Measurements from ENCODE around the gene MAPK10. TPM values are rescaled to one million over a fixed set of nuclear protein-coding genes. Genes with fewer than 3 reads are reported as not detected.

MAPK10 gene
- total RNA-seq, 4 donors from 2014 or later: 1.7 to 8.6 (median 4.4) TPM

DNA sequence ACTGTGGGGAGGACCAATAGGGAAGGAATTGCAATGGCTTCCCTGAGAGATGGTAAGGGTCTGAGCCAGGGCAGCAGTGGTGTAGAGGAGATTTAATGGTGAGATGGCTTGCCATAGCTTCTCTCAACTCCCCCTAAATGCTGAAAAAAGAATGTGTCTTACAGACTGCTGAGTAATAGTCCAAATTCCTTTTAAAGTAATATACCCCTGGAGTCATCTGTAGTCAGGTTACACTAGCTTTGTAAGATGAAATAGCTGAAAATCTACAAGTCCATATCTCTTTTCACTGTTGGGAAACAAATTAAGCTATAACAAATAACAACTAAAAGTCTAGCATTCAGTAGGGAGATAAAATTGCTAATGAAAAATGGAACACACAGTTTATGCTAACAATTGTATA lies 33.5 kb downstream of the MAPK10 start:
- H3K4me1 ChIP-seq: peaks cover 0 to 9% (median 3%) of the 10 kb centered on the region in 3 donors
- H3K27me3 ChIP-seq: no peaks in the 10 kb centered on the region
- no peak overlapping the region for H3K27ac ChIP-seq
- H3K4me3 ChIP-seq: no peak overlapping the region
- TF ChIP-seq CTCF (IDR thresholded peaks at IDR 0.05) (no peak), POLR2A (IDR thresholded peaks at IDR 0.05) (no peak)
- H3K36me3 ChIP-seq: no peaks in the 10 kb centered on the region
- intact Hi-C loops (cut with DNase I): no loop called here
- no peaks in the 10 kb centered on the region for H3K9me3 ChIP-seq
- no peak for DNase-seq

GRCh38 chr4:86319390-86319789 lies 40.5 kb downstream of the MAPK10 start:
- TF ChIP-seq CTCF (IDR thresholded peaks at IDR 0.05): no peak
- TF ChIP-seq POLR2A (IDR thresholded peaks at IDR 0.05): no peak
- no peak overlapping the region for H3K4me3 ChIP-seq
- H3K36me3 ChIP-seq: no peaks in the 10 kb centered on the region
- intact Hi-C loops (cut with DNase I): no loop called here
- no peak overlapping the region for H3K27ac ChIP-seq
- no peaks in the 10 kb centered on the region for H3K4me1 ChIP-seq
- no peaks in the 10 kb centered on the region for H3K27me3 ChIP-seq
- H3K9me3 ChIP-seq: no peaks in the 10 kb centered on the region
- no peak for DNase-seq

DNA sequence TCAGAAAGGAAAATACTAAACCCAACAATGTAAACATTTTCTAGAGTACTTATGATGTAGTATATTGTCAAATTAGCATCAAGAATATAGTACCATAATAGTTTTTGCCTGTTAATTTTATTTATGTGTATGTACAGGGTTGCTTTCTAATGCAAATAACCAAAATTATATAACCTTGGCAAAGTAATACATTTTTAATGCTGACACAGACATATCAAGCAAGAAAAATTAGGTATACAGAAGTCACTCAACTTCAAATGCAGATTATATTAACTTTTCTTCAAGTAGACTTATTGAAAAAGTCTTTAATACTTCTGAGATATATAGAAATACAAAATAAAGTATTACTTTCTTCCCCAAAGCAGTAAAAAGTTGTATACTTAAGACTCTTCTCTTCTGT lies 44.3 kb downstream of the MAPK10 start:
- Histone ChIP-seq H3K4me3 (no peak overlapping the region), H3K27ac (no peak overlapping the region), H3K27me3 (no peaks in the 10 kb centered on the region), H3K36me3 (no peaks in the 10 kb centered on the region), H3K4me1 (no peaks in the 10 kb centered on the region), H3K9me3 (no peaks in the 10 kb centered on the region)
- TF ChIP-seq CTCF (IDR thresholded peaks at IDR 0.05) (no peak), POLR2A (IDR thresholded peaks at IDR 0.05) (no peak)
- DNase-seq: no peak
- intact Hi-C loops (cut with DNase I): no loop called here

DNA sequence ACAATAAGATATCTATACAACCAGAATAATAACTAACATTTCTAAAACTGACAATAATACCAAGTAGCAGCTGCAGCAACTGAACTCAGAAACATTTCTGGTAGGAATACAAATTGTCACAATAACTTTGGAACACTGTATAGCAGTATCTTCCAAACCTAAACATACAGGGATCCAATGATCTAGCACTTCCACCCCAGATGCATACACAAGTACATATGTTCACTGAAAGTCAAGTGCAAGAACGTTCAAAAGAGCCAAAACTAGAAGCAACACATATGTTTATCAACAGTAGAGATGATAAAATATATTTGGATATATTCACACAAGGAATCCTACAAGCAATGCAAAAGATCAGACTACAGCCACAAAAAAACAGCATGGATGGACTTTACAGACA lies 46.2 kb downstream of the MAPK10 start:
- no peak for TF ChIP-seq CTCF (IDR thresholded peaks at IDR 0.05)
- TF ChIP-seq POLR2A (IDR thresholded peaks at IDR 0.05): no peak
- H3K9me3 ChIP-seq: no peaks in the 10 kb centered on the region
- H3K4me1 ChIP-seq: no peaks in the 10 kb centered on the region
- no peaks in the 10 kb centered on the region for H3K27me3 ChIP-seq
- 42 to 45% methylated on average over 1 of the region's 1 CpG for WGBS, 2 donors
- no peak overlapping the region for H3K27ac ChIP-seq
- intact Hi-C loops (cut with DNase I): no loop called here
- no peaks in the 10 kb centered on the region for H3K36me3 ChIP-seq
- H3K4me3 ChIP-seq: no peak overlapping the region
- no peak for DNase-seq

- intact Hi-C loops (cut with DNase I): no loop called here
- DNase-seq: no peak
- Histone ChIP-seq H3K27ac (no peak overlapping the region), H3K4me1 (peaks cover 0 to 15% (median 5%) of the 10 kb centered on the region in 3 donors), H3K9me3 (no peaks in the 10 kb centered on the region), H3K27me3 (no peaks in the 10 kb centered on the region), H3K36me3 (no peaks in the 10 kb centered on the region), H3K4me3 (no peak overlapping the region)
- TF ChIP-seq POLR2A (IDR thresholded peaks at IDR 0.05): no peak
- TF ChIP-seq CTCF (IDR thresholded peaks at IDR 0.05): no peak
Measured at GRCh38 chr4:86307432-86307831, 52.4 kb downstream of the MAPK10 start.
